Measurements from ENCODE around the gene RCC1.

DNA sequence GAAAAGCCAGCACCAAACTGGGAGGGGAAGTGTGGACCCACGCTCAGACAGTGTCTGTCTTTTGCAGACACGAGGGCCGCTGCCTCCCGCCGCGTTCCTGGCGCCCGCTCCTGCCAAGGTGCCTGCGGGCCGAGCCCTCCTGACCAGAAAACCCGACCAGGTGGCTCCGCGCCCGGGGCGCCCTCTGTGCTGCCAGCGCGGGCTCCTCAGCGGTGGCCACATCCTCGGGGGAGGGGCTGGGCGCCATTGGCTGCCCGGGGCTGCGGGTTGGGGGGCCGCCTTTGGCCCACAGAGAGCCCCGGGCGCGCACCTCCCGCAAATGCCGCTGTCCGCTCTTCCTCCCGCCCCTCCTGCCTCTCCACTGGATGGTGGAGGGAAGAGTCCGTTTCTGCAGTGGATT lies 24.6 kb downstream of the RCC1 start:
- TF ChIP-seq, protein P1, sequence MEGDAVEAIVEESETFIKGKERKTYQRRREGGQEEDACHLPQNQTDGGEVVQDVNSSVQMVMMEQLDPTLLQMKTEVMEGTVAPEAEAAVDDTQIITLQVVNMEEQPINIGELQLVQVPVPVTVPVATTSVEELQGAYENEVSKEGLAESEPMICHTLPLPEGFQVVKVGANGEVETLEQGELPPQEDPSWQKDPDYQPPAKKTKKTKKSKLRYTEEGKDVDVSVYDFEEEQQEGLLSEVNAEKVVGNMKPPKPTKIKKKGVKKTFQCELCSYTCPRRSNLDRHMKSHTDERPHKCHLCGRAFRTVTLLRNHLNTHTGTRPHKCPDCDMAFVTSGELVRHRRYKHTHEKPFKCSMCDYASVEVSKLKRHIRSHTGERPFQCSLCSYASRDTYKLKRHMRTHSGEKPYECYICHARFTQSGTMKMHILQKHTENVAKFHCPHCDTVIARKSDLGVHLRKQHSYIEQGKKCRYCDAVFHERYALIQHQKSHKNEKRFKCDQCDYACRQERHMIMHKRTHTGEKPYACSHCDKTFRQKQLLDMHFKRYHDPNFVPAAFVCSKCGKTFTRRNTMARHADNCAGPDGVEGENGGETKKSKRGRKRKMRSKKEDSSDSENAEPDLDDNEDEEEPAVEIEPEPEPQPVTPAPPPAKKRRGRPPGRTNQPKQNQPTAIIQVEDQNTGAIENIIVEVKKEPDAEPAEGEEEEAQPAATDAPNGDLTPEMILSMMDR (IDR thresholded peaks at IDR 0.05) = no peak
- TF ChIP-seq POLR2A (IDR thresholded peaks at IDR 0.05) = no peak
